ENCODE results near the gene MAD1L1. TPM values are rescaled to one million over a fixed set of nuclear protein-coding genes. Genes with fewer than 3 reads are reported as not detected.
"Not testable (repeated sequence)": the region's sequence is repeated elsewhere in the genome, so short reads cannot be mapped to it uniquely, and the experiment has no call there.

MAD1L1 gene
- total RNA-seq, 1 donor from 2014 or later = 55.0 TPM

- Mint-ChIP-seq H3K9me3 (peaks cover 4% of the 10 kb centered on the region), H3K27ac (no peak overlapping the region), H3K4me3 (ENCODE audit: low read depth) (no peak overlapping the region), H3K36me3 (ENCODE audit: low read depth) (peaks cover 10% of the 10 kb centered on the region), H3K4me1 (ENCODE audit: low read depth) (peaks cover 4% of the 10 kb centered on the region), H3K27me3 (ENCODE audit: low read depth) (no peaks in the 10 kb centered on the region)
- intact Hi-C loops (cut with micrococcal nuclease) = no loop called here
- no peak for DNase-seq (ENCODE audit: low spot score)
Measured at GRCh38 chr7:2065528-2065927, 167.2 kb downstream of the MAD1L1 start.

GRCh38 chr7:2063563-2064260 is 169.0 kb downstream of the MAD1L1 start:
- Mint-ChIP-seq H3K27me3 (ENCODE audit: low read depth) (no peaks in the 10 kb centered on the region), H3K4me1 (ENCODE audit: low read depth) (peaks cover 4% of the 10 kb centered on the region), H3K36me3 (ENCODE audit: low read depth) (peaks cover 20% of the 10 kb centered on the region), H3K27ac (no peak overlapping the region), H3K9me3 (peaks cover 14% of the 10 kb centered on the region), H3K4me3 (ENCODE audit: low read depth) (no peak overlapping the region)
- intact Hi-C loops (cut with micrococcal nuclease) = no loop called here
- no peak for DNase-seq (ENCODE audit: low spot score)

GRCh38 chr7:2062648-2063047 is 170.1 kb downstream of the MAD1L1 start:
- peaks cover 14% of the 10 kb centered on the region for H3K9me3 Mint-ChIP-seq
- no peak overlapping the region for H3K4me3 Mint-ChIP-seq (ENCODE audit: low read depth)
- H3K27me3 Mint-ChIP-seq (ENCODE audit: low read depth) = no peaks in the 10 kb centered on the region
- H3K36me3 Mint-ChIP-seq (ENCODE audit: low read depth) = peaks cover 20% of the 10 kb centered on the region
- no peak overlapping the region for H3K27ac Mint-ChIP-seq
- H3K4me1 Mint-ChIP-seq (ENCODE audit: low read depth) = peaks cover 4% of the 10 kb centered on the region
- intact Hi-C loops (cut with micrococcal nuclease) = no loop called here
- DNase-seq (ENCODE audit: low spot score) = no peak

GRCh38 chr7:2060701-2061100 is 172.0 kb downstream of the MAD1L1 start:
- no peak for DNase-seq (ENCODE audit: low spot score)
- no peaks in the 10 kb centered on the region for H3K27me3 Mint-ChIP-seq (ENCODE audit: low read depth)
- H3K9me3 Mint-ChIP-seq = peaks cover 14% of the 10 kb centered on the region
- intact Hi-C loops (cut with micrococcal nuclease) = no loop called here
- H3K4me3 Mint-ChIP-seq (ENCODE audit: low read depth) = no peak overlapping the region
- peaks cover 21% of the 10 kb centered on the region for H3K36me3 Mint-ChIP-seq (ENCODE audit: low read depth)
- H3K4me1 Mint-ChIP-seq (ENCODE audit: low read depth) = no peaks in the 10 kb centered on the region
- H3K27ac Mint-ChIP-seq = no peak overlapping the region

GRCh38 chr7:2059964-2060700 is 172.6 kb downstream of the MAD1L1 start:
- H3K4me3 Mint-ChIP-seq (ENCODE audit: low read depth) = no peak overlapping the region
- no peak for DNase-seq (ENCODE audit: low spot score)
- peaks cover 14% of the 10 kb centered on the region for H3K9me3 Mint-ChIP-seq
- H3K27me3 Mint-ChIP-seq (ENCODE audit: low read depth) = no peaks in the 10 kb centered on the region
- intact Hi-C loops (cut with micrococcal nuclease) = no loop called here
- H3K36me3 Mint-ChIP-seq (ENCODE audit: low read depth) = peaks cover 21% of the 10 kb centered on the region
- no peaks in the 10 kb centered on the region for H3K4me1 Mint-ChIP-seq (ENCODE audit: low read depth)
- H3K27ac Mint-ChIP-seq = no peak overlapping the region

GRCh38 chr7:2058246-2058645 is 174.5 kb downstream of the MAD1L1 start:
- DNase-seq (ENCODE audit: low spot score); H3K4me1 Mint-ChIP-seq (ENCODE audit: low read depth); intact Hi-C loops (cut with micrococcal nuclease); H3K27ac Mint-ChIP-seq; H3K27me3 Mint-ChIP-seq (ENCODE audit: low read depth); H3K4me3 Mint-ChIP-seq (ENCODE audit: low read depth): not testable (repeated sequence)
- peaks cover 14% of the 10 kb centered on the region for H3K9me3 Mint-ChIP-seq
- H3K36me3 Mint-ChIP-seq (ENCODE audit: low read depth) = peaks cover 16% of the 10 kb centered on the region

GRCh38 chr7:2055956-2056355 is 176.8 kb downstream of the MAD1L1 start:
- peaks cover 14% of the 10 kb centered on the region for H3K9me3 Mint-ChIP-seq
- intact Hi-C loops (cut with micrococcal nuclease) = no loop called here
- H3K27me3 Mint-ChIP-seq (ENCODE audit: low read depth) = no peaks in the 10 kb centered on the region
- H3K27ac Mint-ChIP-seq = no peak overlapping the region
- DNase-seq (ENCODE audit: low spot score) = no peak
- no peak overlapping the region for H3K4me3 Mint-ChIP-seq (ENCODE audit: low read depth)
- H3K4me1 Mint-ChIP-seq (ENCODE audit: low read depth) = no peaks in the 10 kb centered on the region
- H3K36me3 Mint-ChIP-seq (ENCODE audit: low read depth) = peaks cover 16% of the 10 kb centered on the region

- H3K4me1 Mint-ChIP-seq (ENCODE audit: low read depth) = no peaks in the 10 kb centered on the region
- H3K4me3 Mint-ChIP-seq (ENCODE audit: low read depth) = no peak overlapping the region
- peaks cover 5% of the 10 kb centered on the region for H3K9me3 Mint-ChIP-seq
- H3K27me3 Mint-ChIP-seq (ENCODE audit: low read depth) = no peaks in the 10 kb centered on the region
- H3K36me3 Mint-ChIP-seq (ENCODE audit: low read depth) = peaks cover 8% of the 10 kb centered on the region
- no peak for DNase-seq (ENCODE audit: low spot score)
- intact Hi-C loops (cut with micrococcal nuclease) = no loop called here
- H3K27ac Mint-ChIP-seq = no peak overlapping the region
Measured at GRCh38 chr7:2054927-2055326, 177.8 kb downstream of the MAD1L1 start.

GRCh38 chr7:2053395-2053794 is 179.3 kb downstream of the MAD1L1 start:
- intact Hi-C loops (cut with micrococcal nuclease) = no loop called here
- no peaks in the 10 kb centered on the region for H3K4me1 Mint-ChIP-seq (ENCODE audit: low read depth)
- no peak overlapping the region for H3K27ac Mint-ChIP-seq
- no peak for DNase-seq (ENCODE audit: low spot score)
- no peaks in the 10 kb centered on the region for H3K27me3 Mint-ChIP-seq (ENCODE audit: low read depth)
- H3K4me3 Mint-ChIP-seq (ENCODE audit: low read depth) = no peak overlapping the region
- no peaks in the 10 kb centered on the region for H3K9me3 Mint-ChIP-seq
- peaks cover 3% of the 10 kb centered on the region for H3K36me3 Mint-ChIP-seq (ENCODE audit: low read depth)

- Mint-ChIP-seq H3K27ac (no peak overlapping the region), H3K9me3 (no peaks in the 10 kb centered on the region), H3K36me3 (ENCODE audit: low read depth) (peaks cover 1% of the 10 kb centered on the region), H3K4me1 (ENCODE audit: low read depth) (no peaks in the 10 kb centered on the region), H3K4me3 (ENCODE audit: low read depth) (no peak overlapping the region), H3K27me3 (ENCODE audit: low read depth) (no peaks in the 10 kb centered on the region)
- intact Hi-C loops (cut with micrococcal nuclease) = no loop called here
- no peak for DNase-seq (ENCODE audit: low spot score)
Measured at GRCh38 chr7:2052657-2053048, 180.1 kb downstream of the MAD1L1 start.

- no peaks in the 10 kb centered on the region for H3K4me1 Mint-ChIP-seq (ENCODE audit: low read depth)
- H3K27me3 Mint-ChIP-seq (ENCODE audit: low read depth) = no peaks in the 10 kb centered on the region
- intact Hi-C loops (cut with micrococcal nuclease) = no loop called here
- no peak overlapping the region for H3K4me3 Mint-ChIP-seq (ENCODE audit: low read depth)
- no peaks in the 10 kb centered on the region for H3K9me3 Mint-ChIP-seq
- no peaks in the 10 kb centered on the region for H3K36me3 Mint-ChIP-seq (ENCODE audit: low read depth)
- DNase-seq (ENCODE audit: low spot score) = no peak
- H3K27ac Mint-ChIP-seq = no peak overlapping the region
Measured at GRCh38 chr7:2051707-2052656, 180.8 kb downstream of the MAD1L1 start.

- intact Hi-C loops (cut with micrococcal nuclease) = no loop called here
- no peaks in the 10 kb centered on the region for H3K27me3 Mint-ChIP-seq (ENCODE audit: low read depth)
- H3K36me3 Mint-ChIP-seq (ENCODE audit: low read depth) = no peaks in the 10 kb centered on the region
- H3K4me3 Mint-ChIP-seq (ENCODE audit: low read depth) = no peak overlapping the region
- no peaks in the 10 kb centered on the region for H3K9me3 Mint-ChIP-seq
- DNase-seq (ENCODE audit: low spot score) = no peak
- no peaks in the 10 kb centered on the region for H3K4me1 Mint-ChIP-seq (ENCODE audit: low read depth)
- no peak overlapping the region for H3K27ac Mint-ChIP-seq
Measured at GRCh38 chr7:2050511-2050866, 182.3 kb downstream of the MAD1L1 start.

Measured in activated T-helper 2 cell treated with anti-CD3 and anti-CD28 coated beads, Interferon-gamma antibody, Interleukin-2, Interleukin-4, amounts not matched to agents 10 μg/mL and 5 μg/mL and 100 μg/mL, durations not matched to agents 14 hours and 24 hours and 36 hours (primary cell).